Chondrocyte (in vitro differentiated cells): ENCODE measurements around the gene SAMSN1. TPM values are rescaled to one million over a fixed set of nuclear protein-coding genes. Genes with fewer than 3 reads are reported as not detected.
"Not testable (repeated sequence)": the region's sequence is repeated elsewhere in the genome, so short reads cannot be mapped to it uniquely, and the experiment has no call there.

Experiments
- DNase-seq: peaks from one replicate; pipeline ENCODE4 v3.0.0; 2021; ENCODE audit warnings: mixed read lengths, low spot score
- H3K27ac Mint-ChIP-seq: one replicate; pipeline ENCODE4 v1.8.0; 2021; ENCODE audit warnings: mild to moderate bottlenecking, moderate library complexity, mixed read lengths; ENCODE audit not compliant: unreplicated experiment
- H3K27me3 Mint-ChIP-seq: 2 replicates; pipeline ENCODE4 v1.8.0; 2021; ENCODE audit warnings: low read depth, mixed read lengths
- H3K36me3 Mint-ChIP-seq: 2 replicates; pipeline ENCODE4 v1.8.0; 2021; ENCODE audit warnings: low read depth, mixed read lengths
- H3K4me1 Mint-ChIP-seq: 2 replicates; pipeline ENCODE4 v1.8.0; 2021; ENCODE audit warnings: low read depth, mild to moderate bottlenecking, mixed read lengths
- H3K4me3 Mint-ChIP-seq: one replicate; pipeline ENCODE4 v1.8.0; 2021; ENCODE audit warnings: mild to moderate bottlenecking, moderate library complexity, mixed read lengths; ENCODE audit not compliant: unreplicated experiment
- H3K9me3 Mint-ChIP-seq: 2 replicates; pipeline ENCODE4 v1.8.0; 2021; ENCODE audit warnings: low read depth, mixed read lengths
- total RNA-seq: library from RNA; stranded (reverse); gene quantifications from 3 replicates; pipeline ENCODE4 v1.2.1, GENCODE V29; 2021
- TF ChIP-seq, protein P1 (sequence below): fragments of 200-600 bp; sonication (generic); IDR thresholded peaks from 2 replicates; pipeline ENCODE4 v1.5.0; 2021; ENCODE audit warnings: antibody characterized with exemption, mild to moderate bottlenecking, moderate library complexity

SAMSN1 gene
- total RNA-seq, 1 donor from 2014 or later = not detected

DNA sequence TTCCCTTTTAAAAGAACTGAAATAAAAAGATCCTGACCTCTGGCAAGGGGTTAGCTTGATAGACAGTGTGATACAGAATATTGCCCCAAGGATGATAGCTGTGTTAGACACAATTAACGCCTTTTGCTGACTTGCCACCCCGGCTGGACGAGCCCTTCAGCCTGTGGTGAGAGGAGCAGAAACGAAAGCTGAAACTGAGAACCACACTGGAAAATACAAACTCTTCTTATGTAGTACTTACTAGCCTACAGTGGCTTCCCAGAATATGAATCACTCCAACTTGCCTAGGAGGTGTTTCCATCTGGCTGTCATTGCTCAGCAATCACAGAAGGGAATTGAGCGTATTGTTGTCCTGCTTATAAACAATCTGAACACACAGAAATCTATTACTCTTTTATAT lies 22.9 kb downstream of the SAMSN1 start:
- Mint-ChIP-seq H3K4me3 (no peak overlapping the region), H3K36me3 (no peaks in the 10 kb centered on the region), H3K27ac (no peak overlapping the region), H3K9me3 (no peaks in the 10 kb centered on the region), H3K4me1 (no peaks in the 10 kb centered on the region), H3K27me3 (no peaks in the 10 kb centered on the region)
- DNase-seq = no peak
- TF ChIP-seq, protein P1, sequence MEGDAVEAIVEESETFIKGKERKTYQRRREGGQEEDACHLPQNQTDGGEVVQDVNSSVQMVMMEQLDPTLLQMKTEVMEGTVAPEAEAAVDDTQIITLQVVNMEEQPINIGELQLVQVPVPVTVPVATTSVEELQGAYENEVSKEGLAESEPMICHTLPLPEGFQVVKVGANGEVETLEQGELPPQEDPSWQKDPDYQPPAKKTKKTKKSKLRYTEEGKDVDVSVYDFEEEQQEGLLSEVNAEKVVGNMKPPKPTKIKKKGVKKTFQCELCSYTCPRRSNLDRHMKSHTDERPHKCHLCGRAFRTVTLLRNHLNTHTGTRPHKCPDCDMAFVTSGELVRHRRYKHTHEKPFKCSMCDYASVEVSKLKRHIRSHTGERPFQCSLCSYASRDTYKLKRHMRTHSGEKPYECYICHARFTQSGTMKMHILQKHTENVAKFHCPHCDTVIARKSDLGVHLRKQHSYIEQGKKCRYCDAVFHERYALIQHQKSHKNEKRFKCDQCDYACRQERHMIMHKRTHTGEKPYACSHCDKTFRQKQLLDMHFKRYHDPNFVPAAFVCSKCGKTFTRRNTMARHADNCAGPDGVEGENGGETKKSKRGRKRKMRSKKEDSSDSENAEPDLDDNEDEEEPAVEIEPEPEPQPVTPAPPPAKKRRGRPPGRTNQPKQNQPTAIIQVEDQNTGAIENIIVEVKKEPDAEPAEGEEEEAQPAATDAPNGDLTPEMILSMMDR = no peak

DNA sequence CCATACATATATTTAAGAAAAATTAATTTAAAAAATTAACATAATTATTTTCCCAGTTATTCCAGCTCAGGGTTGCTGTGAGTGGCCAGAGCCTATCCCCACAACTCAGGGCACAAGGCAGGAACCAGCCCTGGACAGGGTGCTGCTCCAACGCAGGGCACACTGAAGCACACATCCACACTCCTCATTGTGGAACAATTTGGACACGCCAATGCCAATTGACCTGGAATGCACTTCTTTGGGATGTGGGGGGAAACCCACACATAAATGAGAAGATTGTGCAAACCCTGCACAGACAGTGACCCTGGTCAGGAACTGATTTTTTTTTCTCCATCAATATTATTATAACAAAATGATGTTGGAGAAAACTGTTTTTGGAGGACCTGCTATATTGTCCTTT lies 23.4 kb downstream of the SAMSN1 start:
- no peak overlapping the region for H3K27ac Mint-ChIP-seq
- H3K4me1 Mint-ChIP-seq = no peaks in the 10 kb centered on the region
- no peaks in the 10 kb centered on the region for H3K36me3 Mint-ChIP-seq
- DNase-seq = no peak
- H3K27me3 Mint-ChIP-seq = no peaks in the 10 kb centered on the region
- no peaks in the 10 kb centered on the region for H3K9me3 Mint-ChIP-seq
- no peak overlapping the region for H3K4me3 Mint-ChIP-seq
- TF ChIP-seq, protein P1 = no peak

DNA sequence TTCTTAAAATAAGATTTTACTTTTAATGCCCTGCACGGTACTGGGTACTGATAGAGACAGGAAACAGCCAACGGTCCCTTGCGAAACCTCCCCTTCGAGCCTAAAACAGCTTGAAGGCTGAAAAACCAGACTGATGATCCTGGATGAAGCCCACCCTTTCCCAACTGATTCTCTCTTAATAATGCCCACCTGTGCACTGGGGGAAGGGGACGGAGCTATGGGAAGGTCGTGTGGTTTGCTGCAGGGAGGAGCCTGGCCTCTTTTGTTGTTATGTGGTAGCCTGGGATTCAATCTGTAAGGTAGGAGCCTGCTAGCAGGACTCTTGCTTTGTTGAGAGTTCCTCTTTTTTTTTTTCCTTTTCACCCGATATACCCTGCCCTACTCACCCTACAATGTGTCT lies 25.6 kb downstream of the SAMSN1 start:
- Mint-ChIP-seq H3K27ac (no peak overlapping the region), H3K9me3 (peaks cover 4% of the 10 kb centered on the region), H3K27me3 (no peaks in the 10 kb centered on the region), H3K36me3 (no peaks in the 10 kb centered on the region), H3K4me3 (no peak overlapping the region), H3K4me1 (no peaks in the 10 kb centered on the region)
- DNase-seq = no peak
- TF ChIP-seq, protein P1 = no peak

GRCh38 chr21:14519000-14519399 lies 27.1 kb downstream of the SAMSN1 start:
- H3K27me3 Mint-ChIP-seq = no peaks in the 10 kb centered on the region

DNA sequence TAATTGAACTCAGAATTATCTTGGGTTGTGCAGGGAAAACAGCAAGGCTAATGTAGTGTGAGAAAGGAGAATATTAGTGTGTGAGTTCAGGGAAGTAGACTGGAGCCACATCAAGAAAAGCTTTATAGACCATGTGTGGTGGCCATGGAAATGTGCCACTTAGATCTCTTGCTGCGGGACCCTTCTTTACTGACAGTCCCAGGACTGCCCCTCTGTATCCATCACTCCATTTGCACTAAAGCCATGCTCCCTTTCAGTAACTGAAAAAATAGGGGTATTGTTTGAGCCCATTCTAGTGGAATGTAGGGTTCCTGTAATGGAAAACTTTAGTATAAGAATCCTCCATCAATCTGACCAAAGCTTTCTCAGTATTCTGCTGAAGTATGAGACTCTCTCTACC lies 32.3 kb downstream of the SAMSN1 start:
- DNase-seq = no peak
- H3K9me3 Mint-ChIP-seq = peaks cover 4% of the 10 kb centered on the region
- TF ChIP-seq, protein P1 = no peak
- no peaks in the 10 kb centered on the region for H3K36me3 Mint-ChIP-seq
- H3K4me1 Mint-ChIP-seq = no peaks in the 10 kb centered on the region
- peaks cover 2% of the 10 kb centered on the region for H3K27me3 Mint-ChIP-seq
- H3K4me3 Mint-ChIP-seq = no peak overlapping the region
- H3K27ac Mint-ChIP-seq = no peak overlapping the region

More at GRCh38 chr21:14519000-14519399, 27.1 kb downstream of the SAMSN1 start:
- Mint-ChIP-seq H3K4me1 (no peaks in the 10 kb centered on the region), H3K4me3 (no peak overlapping the region), H3K9me3 (peaks cover 4% of the 10 kb centered on the region), H3K27ac (no peak overlapping the region), H3K36me3 (no peaks in the 10 kb centered on the region)
- no peak for DNase-seq
- TF ChIP-seq, protein P1 = no peak

GRCh38 chr21:14506859-14507457 lies 39.2 kb downstream of the SAMSN1 start:
- not testable (repeated sequence) for H3K27ac Mint-ChIP-seq, H3K4me1 Mint-ChIP-seq, H3K36me3 Mint-ChIP-seq, H3K27me3 Mint-ChIP-seq, DNase-seq, H3K4me3 Mint-ChIP-seq
- H3K9me3 Mint-ChIP-seq = peaks cover 26% of the 10 kb centered on the region
